SK-N-SH (cell line): ENCODE measurements around the gene FHL2. TPM values are rescaled to one million over a fixed set of nuclear protein-coding genes. Genes with fewer than 3 reads are reported as not detected.

Experiments used
- CTCF ChIA-PET: fragments of 300-600, 350-600 bp; formaldehyde crosslinking; extraction: SDS; loops from one replicate; lab custom pipeline; 2021; lab: Yijun Ruan, JAX
- POLR2A ChIA-PET: fragments of 350-600 bp; sonication (Branson Sonifier 250); formaldehyde crosslinking; extraction: SDS; loops from one replicate; lab custom pipeline; 2020; ENCODE audit warnings: antibody characterized with exemption, inconsistent platforms; lab: Yijun Ruan, JAX
- DNase-seq: peaks from one replicate; pipeline ENCODE4 v3.0.0; 2012
- H2AFZ ChIP-seq: fragments of 200-600 bp; sonication (generic); 2 replicates; pipeline ENCODE4 v1.8.1; 2016; ENCODE audit warnings: antibody characterized with exemption, mild to moderate bottlenecking, low read depth
- H3F3A ChIP-seq: fragments of 200-600 bp; sonication (generic); replicated peaks from 2 replicates; pipeline ENCODE3; 2016; ENCODE audit warnings: antibody characterized with exemption, mild to moderate bottlenecking; ENCODE audit not compliant: insufficient read depth
- H3K27ac ChIP-seq, 2 experiments: fragments of 200-500 bp in 1 of 2; fragments of 200-600 bp in 1 of 2; sonication (Bioruptor generic) in 1 of 2; sonication (generic), shearing (Covaris generic) in 1 of 2; 2 replicates each; pipeline versions ENCODE4 v1.5.1 to v1.6.1; 2014 to 2016; ENCODE audit warnings: low read depth in 2 of 2, inconsistent platforms in 1 of 2, low read length in 1 of 2, mild to moderate bottlenecking in 1 of 2, mixed read lengths in 1 of 2
- H3K27me3 ChIP-seq: fragments of 200-600 bp; sonication (generic), shearing (Covaris generic); 2 replicates; pipeline ENCODE4 v1.6.1; 2016; ENCODE audit warnings: mixed run types; ENCODE audit not compliant: insufficient read depth
- H3K36me3 ChIP-seq, 2 experiments: fragments of 200-500 bp in 1 of 2; fragments of 200-600 bp in 1 of 2; sonication (Bioruptor generic) in 1 of 2; sonication (generic) in 1 of 2; replicated peaks in 1 of 2; 2 replicates each; pipeline versions ENCODE3 to v1.5.1; 2014 to 2016; ENCODE audit warnings: low read length in 1 of 2, mild to moderate bottlenecking in 1 of 2; ENCODE audit not compliant: insufficient read depth in 2 of 2, control insufficient read depth in 1 of 2
- H3K4me1 ChIP-seq, 2 experiments: fragments of 200-500 bp in 1 of 2; fragments of 200-600 bp in 1 of 2; sonication (Bioruptor generic) in 1 of 2; sonication (generic), shearing (Covaris generic) in 1 of 2; 2 replicates each; pipeline versions ENCODE4 v1.5.1 to v1.6.1; 2014 to 2016; ENCODE audit warnings: low read depth in 1 of 2, low read length in 1 of 2, mixed run types in 1 of 2; ENCODE audit not compliant: insufficient read depth in 2 of 2, control insufficient read depth in 1 of 2
- H3K4me2 ChIP-seq: fragments of 200-600 bp; sonication (generic), shearing (Covaris generic); 2 replicates; pipeline ENCODE4 v1.6.1; 2017; ENCODE audit warnings: mixed run types
- H3K4me3 ChIP-seq, 2 experiments: fragments of 200-500 bp in 1 of 2; fragments of 200-600 bp in 1 of 2; sonication (Bioruptor generic) in 1 of 2; sonication (generic), shearing (Covaris generic) in 1 of 2; 2 replicates each; pipeline versions ENCODE4 v1.5.1 to v1.8.1; 2014 to 2016; ENCODE audit warnings: low read depth in 2 of 2, inconsistent platforms in 1 of 2, low read length in 1 of 2, mild to moderate bottlenecking in 1 of 2, mixed read lengths in 1 of 2, moderate library complexity in 1 of 2
- H3K79me2 ChIP-seq: fragments of 200-600 bp; sonication (generic); 2 replicates; pipeline ENCODE4 v1.8.1; 2017; ENCODE audit warnings: mild to moderate bottlenecking; ENCODE audit not compliant: insufficient read depth
- H3K9ac ChIP-seq: fragments of 200-600 bp; sonication (generic); 2 replicates; pipeline ENCODE4 v1.6.1; 2017; ENCODE audit warnings: mixed run types
- H3K9me2 ChIP-seq: fragments of 200-600 bp; sonication (generic); 2 replicates; pipeline ENCODE4 v1.6.1; 2017; ENCODE audit warnings: mixed run types
- H3K9me3 ChIP-seq: fragments of 200-600 bp; sonication (generic); 2 replicates; pipeline ENCODE4 v1.6.1; 2017; ENCODE audit warnings: mixed run types, mild to moderate bottlenecking, moderate library complexity
- H4K20me1 ChIP-seq: fragments of 200-600 bp; sonication (generic); 2 replicates; pipeline ENCODE4 v1.6.1; 2017; ENCODE audit warnings: mild to moderate bottlenecking, mixed run types; ENCODE audit not compliant: insufficient read depth
- CHD2 ChIP-seq: fragments of 150-350 bp; IDR thresholded peaks from 2 replicates; pipeline ENCODE4 v1.6.1; 2018; ENCODE audit warnings: low read length; ENCODE audit not compliant: partially characterized antibody
- ELF1 ChIP-seq: IDR thresholded peaks from 2 replicates; pipeline ENCODE4 v1.4.0; 2012
- EP300 ChIP-seq, 2 experiments: IDR thresholded peaks; 2 replicates each; pipeline versions ENCODE4 v1.4.0 to v1.6.1; 2012; ENCODE audit warnings: borderline replicate concordance in 1 of 2, low read depth in 1 of 2, low read length in 1 of 2
- EZH2phosphoT487 ChIP-seq: fragments of 200-600 bp; sonication (generic); IDR thresholded peaks from 2 replicates; pipeline ENCODE4 v1.6.1; 2017; ENCODE audit warnings: low read depth, mixed run types, mild to moderate bottlenecking, antibody characterized with exemption, moderate library complexity, borderline replicate concordance
- FOXJ3 ChIP-seq: sonication (generic); formaldehyde crosslinking; IDR thresholded peaks from 2 replicates; pipeline ENCODE4 v1.5.1; 2020; ENCODE audit warnings: mild to moderate bottlenecking, missing genetic modification reagents
- GATA2 ChIP-seq: sonication (generic); formaldehyde crosslinking; IDR thresholded peaks from 2 replicates; pipeline ENCODE4 v1.5.0; 2020; ENCODE audit warnings: mild to moderate bottlenecking, missing genetic modification reagents
- IRF3 ChIP-seq: fragments of 150-350 bp; IDR thresholded peaks from 2 replicates; pipeline ENCODE4 v1.6.1; 2016; ENCODE audit warnings: mild to moderate bottlenecking, low read depth, low read length
- JUND ChIP-seq: IDR thresholded peaks from 2 replicates; pipeline ENCODE4 v1.4.0; 2012
- MEF2A ChIP-seq: IDR thresholded peaks from 2 replicates; pipeline ENCODE4 v1.4.0; 2012; ENCODE audit warnings: low read depth, borderline replicate concordance
- MXI1 ChIP-seq: IDR thresholded peaks from 2 replicates; pipeline ENCODE4 v1.6.1; 2012; ENCODE audit warnings: mild to moderate bottlenecking, low read depth, low read length, improper control_type of control experiment
- NRF1 ChIP-seq: IDR thresholded peaks from 2 replicates; pipeline ENCODE4 v1.6.1; 2012; ENCODE audit warnings: low read depth, mild to moderate bottlenecking, low read length
- PBX3 ChIP-seq: IDR thresholded peaks from 2 replicates; pipeline ENCODE4; 2012
- RCOR1 ChIP-seq: fragments of 150-350 bp; IDR thresholded peaks from 2 replicates; pipeline ENCODE4 v1.6.1; 2017; ENCODE audit warnings: antibody characterized with exemption, low read length
- RFX5 ChIP-seq: IDR thresholded peaks from 2 replicates; pipeline ENCODE4 v1.6.1; 2012; ENCODE audit warnings: mild to moderate bottlenecking, improper control_type of control experiment, low read length
- RXRA ChIP-seq: IDR thresholded peaks from 2 replicates; pipeline ENCODE4 v1.4.0; 2012; ENCODE audit warnings: low read depth, mild to moderate bottlenecking, borderline replicate concordance
- SIN3A ChIP-seq: IDR thresholded peaks from 2 replicates; pipeline ENCODE4 v1.6.1; 2012; ENCODE audit warnings: low read depth, mild to moderate bottlenecking, low read length, moderate library complexity, borderline replicate concordance
- TAF1 ChIP-seq: IDR thresholded peaks from 2 replicates; pipeline ENCODE4 v1.6.1; 2012; ENCODE audit warnings: low read depth, mild to moderate bottlenecking, low read length, moderate library complexity, borderline replicate concordance
- TEAD4 ChIP-seq: IDR thresholded peaks from 2 replicates; pipeline ENCODE4 v1.4.0; 2012; ENCODE audit warnings: mild to moderate bottlenecking, borderline replicate concordance; ENCODE audit not compliant: insufficient read depth
- USF1 ChIP-seq: IDR thresholded peaks from 2 replicates; pipeline ENCODE4 v1.4.0; 2012; ENCODE audit warnings: low read depth, borderline replicate concordance
- USF2 ChIP-seq: fragments of 150-350 bp; IDR thresholded peaks from 2 replicates; pipeline ENCODE4 v1.6.1; 2017; ENCODE audit warnings: antibody characterized with exemption, low read length, low read depth, borderline replicate concordance
- YY1 ChIP-seq: IDR thresholded peaks from 2 replicates; pipeline ENCODE4 v1.4.0; 2012; ENCODE audit warnings: low read depth, mild to moderate bottlenecking
- ZBTB33 ChIP-seq: IDR thresholded peaks from 2 replicates; pipeline ENCODE4 v1.4.0; 2012; ENCODE audit warnings: low read depth, borderline replicate concordance
- WGBS: methylation state at CpG from one replicate; pipeline ENCODE4 v1.1.6; 2017; ENCODE audit warnings: low lambda C conversion rate; 5-methylcytosine and 5-hydroxymethylcytosine counted together
- polyA plus RNA-seq, 3 experiments: library from polyadenylated mRNA; depleted of rRNA; stranded (reverse); fragments of >200 nt; gene quantifications; 2 replicates each; pipeline ENCODE4 v1.2.3, GENCODE V29; 2012

The FHL2 gene
- polyA plus RNA-seq, 1 of the 3 experiments (the other 2 are of a cell fraction), result 31.7 TPM

GRCh38 chr2:105368759-105369408 is 30.0 kb downstream of the FHL2 start (continued):
- TF ChIP-seq SIN3A (no peak), TAF1 (no peak), ZBTB33 (no peak), EP300 (IDR thresholded peaks at IDR 0.05; ENCODE audit: borderline replicate concordance in 1 of 2, low read depth in 1 of 2, low read length in 1 of 2) (no peak), RFX5 (no peak), RCOR1 (no peak)

- CTCF ChIA-PET, result interaction anchor here (0.9 to 8.6 kb wide), 4 partner anchors 13 to 154 kb away, joined by 3 to 129 read pairs (median 4); partner anchors contain the start of gene FHL2
- H3K4me1 ChIP-seq, result peaks cover 0 to 4% of the 10 kb centered on the region in 2 experiments; a peak in 1 of 4 replicates
- TF ChIP-seq MXI1, result no peak
- TF ChIP-seq RFX5, result no peak
- TF ChIP-seq YY1, result no peak
- no peak for TF ChIP-seq USF1
- TF ChIP-seq TEAD4, result no peak
- no peak for TF ChIP-seq NRF1
- no peak for TF ChIP-seq EP300 (IDR thresholded peaks at IDR 0.05; ENCODE audit: borderline replicate concordance in 1 of 2, low read depth in 1 of 2, low read length in 1 of 2)
- TF ChIP-seq USF2, result no peak
- TF ChIP-seq MEF2A, result no peak
- TF ChIP-seq GATA2 (CRISPR knock-in tag), result no peak
- no peak for TF ChIP-seq JUND
- no peak for TF ChIP-seq EZH2phosphoT487
- TF ChIP-seq FOXJ3 (CRISPR knock-in tag), result no peak
- no peak for TF ChIP-seq PBX3
- TF ChIP-seq CHD2, result no peak
- no peak for TF ChIP-seq RXRA
- TF ChIP-seq ZBTB33, result no peak
- no peak for TF ChIP-seq IRF3
- no peak for TF ChIP-seq ELF1
Measured at GRCh38 chr2:105365206-105365605, 33.6 kb downstream of the FHL2 start.

More at GRCh38 chr2:105365206-105365605, 33.6 kb downstream of the FHL2 start:
- Histone ChIP-seq H3F3A (peaks cover 3% of the 10 kb centered on the region), H3K4me2 (no peak overlapping the region), H3K27ac (no peak overlapping the region), H3K9me3 (no peaks in the 10 kb centered on the region), H3K9me2 (no peaks in the 10 kb centered on the region), H3K27me3 (no peaks in the 10 kb centered on the region), H4K20me1 (no peaks in the 10 kb centered on the region), H3K36me3 (peaks cover 28 to 57% of the 10 kb centered on the region in 2 experiments), H3K79me2 (peaks cover 15% of the 10 kb centered on the region; the same call in 1 of the 2 replicates), H3K9ac (no peak overlapping the region), H2AFZ (no peak overlapping the region), H3K4me3 (no peak overlapping the region)
- POLR2A ChIA-PET, result no interaction called here
- WGBS, result 95% methylated on average over 3 of the region's 3 CpGs
- no peak for DNase-seq
